HG02938 (cell line): ENCODE measurements around the gene TPD52L1.
"Not testable (repeated sequence)": the region's sequence is repeated elsewhere in the genome, so short reads cannot be mapped to it uniquely, and the experiment has no call there.

ENCODE experiments used
- ATAC-seq: cut with Tn5 transposase; IDR thresholded peaks from one replicate; pipeline ENCODE4 v1.9.1; 2021; ENCODE audit warnings: mild to moderate bottlenecking, moderate library complexity; ENCODE audit not compliant: unreplicated experiment

Gene TPD52L1

DNA sequence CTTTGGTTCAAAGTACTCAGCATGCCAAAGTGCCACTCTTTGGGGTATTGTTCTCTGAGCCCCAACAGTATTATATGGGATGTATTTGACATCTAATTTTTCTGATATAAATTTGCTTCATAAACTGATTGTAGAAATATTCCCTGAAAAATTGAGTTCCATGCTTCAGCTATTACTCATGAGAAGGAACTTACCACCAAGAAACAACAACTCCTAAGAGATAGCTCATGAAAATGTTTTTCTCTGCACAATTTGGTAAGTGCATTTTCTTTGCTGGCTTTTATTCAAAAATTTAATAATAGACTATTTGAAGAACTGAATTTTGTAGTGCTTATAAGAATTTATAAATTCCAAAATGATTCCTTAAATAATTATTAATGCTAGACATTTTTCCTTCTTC lies 12.8 kb upstream of the TPD52L1 start:
- ATAC-seq, result no peak

DNA sequence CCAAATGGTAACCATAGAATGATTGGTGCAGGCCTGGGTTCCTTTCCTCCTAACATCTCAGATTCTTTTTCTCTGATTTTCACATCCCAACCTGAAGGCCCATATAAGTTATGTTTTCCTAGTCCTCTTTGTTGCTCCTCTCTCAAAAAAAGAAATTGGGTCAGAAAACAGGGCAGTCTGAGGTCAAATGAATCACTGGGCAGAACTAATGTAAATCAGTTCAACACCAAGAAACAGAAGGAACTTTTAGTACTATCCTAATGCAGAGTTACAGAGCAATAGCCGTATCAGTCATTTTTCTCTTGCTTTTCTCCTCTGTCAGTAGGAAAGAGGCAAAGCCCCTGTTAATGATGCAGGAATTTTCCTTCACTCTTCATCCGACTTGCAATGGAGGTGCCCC lies 11.0 kb upstream of the TPD52L1 start:
- ATAC-seq, result no peak

DNA sequence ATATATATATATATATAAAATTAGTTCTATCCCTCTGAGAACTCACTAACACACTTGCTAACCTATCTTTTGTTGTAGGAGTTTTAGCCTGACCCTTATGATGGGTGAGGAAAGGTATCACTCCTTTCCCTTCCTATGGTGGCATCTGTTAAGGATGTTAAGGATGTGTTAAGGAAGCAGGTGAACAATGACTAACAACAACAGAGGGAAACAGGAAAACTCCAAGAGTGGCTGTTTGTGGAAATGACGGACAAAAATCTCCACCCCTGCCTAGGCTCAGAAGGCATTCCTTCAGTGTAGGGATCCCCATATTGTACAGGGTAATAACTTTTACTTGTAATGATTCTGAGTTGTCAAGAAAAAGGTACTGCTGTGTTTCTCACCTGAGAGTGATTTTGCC lies 8.8 kb upstream of the TPD52L1 start:
- no peak for ATAC-seq

DNA sequence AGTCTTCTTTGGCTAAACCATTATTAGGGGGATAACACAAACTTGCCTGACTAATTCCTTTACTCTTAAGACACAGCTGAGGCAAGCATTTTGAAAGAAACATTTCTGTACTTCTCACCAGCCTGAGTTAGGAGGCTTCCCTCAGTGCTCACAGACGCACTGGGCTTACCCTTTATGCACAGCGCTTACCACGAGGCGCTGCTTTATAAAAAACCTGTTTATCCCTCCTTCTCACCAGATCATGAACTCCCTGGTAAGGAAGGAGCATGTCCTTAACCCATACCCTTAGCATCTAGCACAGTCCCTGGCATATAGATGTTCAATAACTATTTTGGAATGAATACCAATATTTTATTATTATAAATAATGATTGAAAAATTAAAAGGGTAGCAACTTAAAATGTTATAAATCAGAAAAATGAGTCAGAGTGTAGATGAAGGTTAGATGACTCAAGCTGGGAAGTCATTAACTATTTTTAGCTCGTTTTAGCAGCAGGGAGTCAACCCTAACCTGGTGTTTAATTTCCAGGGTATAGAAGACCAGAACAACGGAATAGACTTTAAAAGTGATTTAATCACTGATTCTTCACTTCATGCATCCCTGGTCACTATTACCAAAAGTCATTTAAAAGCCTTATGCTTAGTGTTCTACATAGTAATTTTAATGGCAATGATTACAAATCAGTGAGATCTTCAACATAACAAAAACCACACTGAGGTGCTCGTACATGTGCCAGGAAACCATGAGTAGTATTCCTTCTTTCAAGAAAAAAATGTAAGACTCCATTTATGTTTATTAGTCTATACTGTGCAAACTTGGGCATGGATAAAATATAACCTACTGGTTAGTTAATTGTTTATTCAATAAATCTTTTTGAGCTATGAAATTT lies 4.1 kb upstream of the TPD52L1 start:
- ATAC-seq, result no peak

DNA sequence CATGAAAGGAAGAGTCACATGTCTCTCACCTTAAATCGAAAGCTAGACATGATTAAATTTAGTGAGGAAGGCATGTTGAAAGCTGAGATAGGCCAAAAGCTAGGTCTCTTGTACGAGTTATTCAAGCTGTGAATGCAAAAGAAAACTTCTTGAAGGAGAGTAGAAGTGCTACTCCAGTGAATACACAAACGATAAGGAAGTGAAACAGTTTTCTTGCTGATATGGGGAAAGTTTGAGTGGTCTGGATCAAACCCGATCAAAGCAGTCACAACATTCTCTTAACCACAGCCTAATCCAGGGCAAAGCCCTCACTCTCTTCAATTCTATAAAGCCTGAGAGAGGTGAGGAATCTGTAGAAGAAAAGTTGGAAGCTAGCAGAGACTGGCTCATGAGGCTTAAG lies 1.9 kb upstream of the TPD52L1 start:
- ATAC-seq, result no peak

DNA sequence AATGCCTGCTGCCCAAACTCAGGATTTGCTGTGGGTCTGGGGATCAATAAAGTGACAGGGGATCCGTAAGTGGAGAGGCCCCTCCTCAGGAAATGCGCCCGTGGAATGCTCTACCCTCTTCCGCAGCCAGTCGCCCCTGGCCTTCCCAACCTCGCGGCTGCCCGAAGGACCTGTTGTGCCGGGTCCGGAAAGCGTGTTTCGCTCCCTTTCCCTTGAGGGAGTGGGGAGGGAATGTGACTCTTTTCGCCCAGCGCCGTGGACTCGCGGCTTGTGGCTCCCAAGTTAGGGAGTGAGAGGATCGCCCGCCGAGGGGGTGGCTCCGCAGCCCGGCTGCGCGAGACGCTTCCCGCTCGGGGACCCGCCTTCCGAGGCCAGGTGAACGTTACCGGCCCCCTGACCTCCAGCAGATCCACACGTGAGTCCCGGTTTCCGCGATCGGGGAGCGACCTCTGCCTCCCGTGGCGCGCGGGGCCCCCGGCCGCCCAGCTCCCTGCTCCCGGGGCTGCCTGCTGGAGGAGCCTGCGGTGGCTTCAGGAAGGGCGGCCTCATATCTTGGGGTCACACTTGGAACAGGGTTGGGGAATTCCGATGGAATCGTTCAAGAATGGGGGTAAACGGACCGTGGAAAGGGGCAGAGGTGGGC lies 666 bp downstream of the TPD52L1 start:
- no peak for ATAC-seq

DNA sequence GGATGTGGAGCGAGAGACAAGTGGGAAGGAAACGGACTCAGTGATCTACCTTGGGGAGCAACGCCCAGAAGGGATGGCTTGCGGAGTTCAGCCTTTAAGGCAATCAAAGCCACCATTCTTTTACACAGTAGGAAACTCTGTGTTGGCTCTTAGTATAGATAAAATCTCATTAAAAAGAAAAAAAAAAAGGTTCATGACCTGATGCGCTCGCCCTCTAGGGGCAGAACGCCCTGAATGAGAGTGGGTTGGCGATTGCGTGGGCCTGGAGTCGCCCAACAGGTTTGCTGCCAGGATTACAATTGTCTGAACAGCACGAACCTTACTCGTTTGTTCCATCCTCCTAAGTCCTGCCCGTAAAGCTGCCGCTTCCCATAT lies 1.2 kb downstream of the TPD52L1 start:
- no peak for ATAC-seq

DNA sequence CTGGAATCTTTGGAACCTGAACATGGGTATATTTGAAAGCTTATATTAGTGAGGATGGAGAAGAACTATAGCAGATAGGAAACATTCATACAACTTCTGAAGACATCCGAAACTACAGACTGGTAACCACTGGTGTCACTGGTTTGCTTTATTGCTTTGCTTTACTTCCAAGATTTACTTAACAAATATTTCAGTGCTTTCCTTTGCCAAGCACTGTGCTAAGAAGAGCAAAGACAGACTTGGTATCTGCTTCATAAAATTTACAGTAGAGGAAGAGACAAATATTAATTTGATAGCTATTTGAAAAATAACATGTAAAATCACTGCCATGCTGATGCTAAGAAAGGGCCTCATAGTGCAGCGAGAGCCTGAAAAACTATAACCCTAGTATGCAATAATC lies 1.8 kb downstream of the TPD52L1 start:
- no peak for ATAC-seq

DNA sequence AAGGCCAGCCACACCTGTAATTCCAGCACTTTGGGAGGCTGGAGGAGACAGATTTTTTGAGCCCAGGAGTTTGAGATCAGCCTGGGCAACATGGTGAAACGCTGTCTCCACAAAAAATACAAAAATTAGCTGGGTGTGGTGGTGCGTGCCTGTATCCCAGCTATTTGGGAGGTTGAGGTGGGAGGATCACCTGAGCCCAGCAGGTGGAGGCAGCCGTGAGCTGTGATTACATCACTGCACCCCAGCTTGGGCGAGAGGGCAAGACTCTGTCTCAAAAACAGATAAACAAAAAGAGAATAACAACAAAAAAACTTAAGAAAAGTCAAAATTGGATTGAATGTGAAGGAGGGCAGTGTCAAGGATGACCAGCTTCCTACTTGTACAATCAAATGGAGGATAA lies 2.9 kb downstream of the TPD52L1 start:
- ATAC-seq, result no peak

DNA sequence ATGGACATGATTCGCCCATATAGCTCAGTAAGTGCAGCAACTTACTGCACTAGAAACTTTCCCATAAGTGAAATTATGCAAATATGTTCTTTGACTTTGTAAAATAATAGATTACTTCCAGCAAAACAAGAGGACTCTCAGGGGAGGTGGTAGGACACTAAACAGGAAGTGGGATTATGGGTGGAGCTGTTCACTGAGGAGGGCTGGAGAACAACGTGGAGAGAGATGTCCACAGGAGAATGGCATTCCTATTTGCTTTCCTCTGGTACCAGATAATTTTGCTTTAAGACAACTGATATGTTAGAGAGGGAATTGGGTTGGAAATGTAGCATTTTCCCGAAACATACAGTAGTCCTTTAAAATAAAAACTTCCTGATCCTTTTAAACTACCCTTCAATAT lies 3.7 kb downstream of the TPD52L1 start:
- ATAC-seq, result no peak

DNA sequence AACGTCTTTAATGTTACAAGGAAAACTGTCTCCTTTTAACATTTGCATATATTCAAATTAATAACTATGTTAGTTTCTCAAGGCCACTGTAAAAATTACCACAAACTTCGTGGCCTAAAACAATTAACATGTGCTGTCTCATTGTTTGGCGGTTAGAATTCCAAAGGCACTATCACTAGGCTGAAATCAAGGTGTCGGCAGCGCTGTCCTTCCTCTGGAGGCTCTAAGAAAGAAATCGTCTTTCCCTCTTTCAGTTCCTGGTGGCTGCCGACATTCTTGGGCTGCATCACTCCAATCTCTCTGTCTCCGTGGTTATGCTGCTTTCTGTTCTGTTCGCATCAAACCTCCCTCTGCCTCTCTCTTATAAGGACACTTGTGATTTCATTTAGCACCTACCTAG lies 4.2 kb downstream of the TPD52L1 start:
- no peak for ATAC-seq

DNA sequence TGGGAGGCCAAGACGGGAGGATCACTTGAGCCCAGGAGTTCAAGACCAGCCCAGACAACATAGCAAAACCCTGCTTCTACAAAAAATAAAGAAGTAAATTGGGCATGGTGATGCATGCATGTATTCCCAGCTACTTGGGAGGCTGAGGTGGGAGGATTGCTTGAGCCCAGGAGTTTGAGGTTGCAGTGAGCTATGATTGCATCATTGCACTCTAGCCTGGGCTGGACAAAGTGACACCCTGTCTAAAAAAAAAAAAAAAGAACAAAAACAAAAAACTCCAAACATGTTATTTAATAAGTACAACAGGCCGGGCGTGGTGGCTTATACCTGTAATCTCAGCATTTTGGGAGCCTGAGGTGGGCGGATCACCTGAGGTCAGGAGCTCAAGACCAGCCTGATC lies 9.8 kb downstream of the TPD52L1 start:
- not testable (repeated sequence) for ATAC-seq

DNA sequence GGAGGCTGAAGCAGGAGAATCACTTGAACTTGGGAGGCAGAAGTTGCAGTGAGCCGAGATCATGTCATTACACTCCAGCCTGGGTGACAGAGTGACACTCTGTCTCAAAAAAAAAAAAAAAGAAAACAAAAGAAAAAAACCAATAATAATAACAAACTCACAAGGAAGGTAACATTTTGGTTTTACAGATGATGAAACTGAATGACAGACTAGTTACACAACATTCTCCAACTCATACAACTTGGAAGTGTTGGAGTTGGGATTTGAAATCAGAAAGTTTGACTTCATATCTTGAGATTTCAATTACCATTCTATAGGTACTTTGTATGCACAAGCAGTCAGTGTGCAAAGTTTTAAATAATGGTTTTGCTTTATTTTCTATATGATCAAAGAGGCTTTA lies 10.2 kb downstream of the TPD52L1 start:
- ATAC-seq, result no peak

DNA sequence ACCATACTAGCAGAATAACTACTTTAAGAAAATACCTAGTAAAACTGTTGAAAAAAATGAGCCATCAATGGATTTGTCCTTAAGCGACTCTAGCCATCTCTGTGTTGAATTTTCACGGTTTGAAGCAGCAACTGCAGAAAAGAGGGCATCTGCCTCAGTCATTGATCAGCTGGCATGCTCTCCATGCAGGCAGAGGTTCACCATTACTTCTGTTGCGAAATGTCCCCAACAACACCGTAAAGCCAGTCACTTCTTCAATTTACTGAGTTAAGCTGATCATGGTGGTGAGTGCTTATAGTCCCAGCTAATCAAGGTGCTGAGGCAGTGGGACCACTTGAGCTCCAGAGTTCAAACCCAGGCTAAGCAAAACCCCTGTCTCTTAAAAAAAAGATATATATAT lies 11.1 kb downstream of the TPD52L1 start:
- no peak for ATAC-seq

DNA sequence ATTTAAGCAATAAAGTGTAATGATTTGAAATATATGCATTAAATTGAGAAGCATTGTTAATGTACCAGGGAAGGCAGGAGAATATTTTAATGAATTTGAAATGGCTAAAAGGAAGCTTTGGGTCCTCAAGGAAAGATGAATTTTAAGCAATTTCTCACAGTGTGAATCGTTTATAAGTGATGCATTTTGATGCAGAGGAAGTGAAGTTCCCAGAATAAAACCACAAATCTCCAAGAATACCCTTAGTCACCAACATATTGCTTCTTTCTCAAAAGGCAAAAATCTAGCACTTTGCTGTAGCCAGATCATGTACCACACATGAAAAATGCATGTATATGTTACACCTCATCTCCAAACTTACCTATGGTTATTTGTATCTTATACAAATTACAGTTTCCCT lies 11.7 kb downstream of the TPD52L1 start:
- ATAC-seq, result no peak

DNA sequence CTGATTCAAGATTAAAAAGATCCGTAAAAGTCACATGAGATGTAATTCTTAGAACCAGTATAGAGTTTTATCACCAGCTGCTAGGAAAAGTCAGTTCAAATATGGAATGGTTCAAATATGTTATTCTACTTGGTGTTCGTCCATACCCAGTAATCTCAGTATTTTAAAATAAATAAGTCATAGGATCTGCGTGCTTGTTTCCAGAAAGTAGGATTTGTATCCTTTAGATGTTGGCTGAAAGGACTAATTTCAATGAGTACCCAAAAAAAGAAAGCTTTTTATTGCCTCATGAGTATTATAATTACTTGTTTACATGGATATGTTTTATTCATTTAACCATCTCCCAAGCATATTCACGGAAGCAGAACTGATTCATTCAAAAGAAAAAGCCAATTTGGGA lies 12.2 kb downstream of the TPD52L1 start:
- ATAC-seq, result no peak

DNA sequence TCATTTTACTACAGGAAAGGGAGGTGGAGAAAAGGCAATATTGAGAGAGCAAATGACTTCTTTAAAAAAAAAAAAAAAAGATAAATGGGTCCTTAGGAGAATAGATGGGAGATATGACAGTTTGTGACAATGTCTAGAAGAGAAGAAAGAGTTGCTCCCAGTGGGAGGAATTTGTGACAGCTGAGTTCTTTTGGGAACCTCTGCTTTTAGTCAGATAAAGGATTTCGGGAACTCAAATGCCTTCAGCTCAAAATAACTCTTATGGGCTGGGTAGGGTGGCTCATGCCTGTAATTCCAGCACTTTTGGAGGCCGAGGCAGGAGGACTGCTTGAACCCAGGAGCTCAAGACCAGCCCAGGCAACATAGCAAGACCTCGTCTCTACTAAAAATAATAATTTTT lies 13.1 kb downstream of the TPD52L1 start:
- no peak for ATAC-seq

DNA sequence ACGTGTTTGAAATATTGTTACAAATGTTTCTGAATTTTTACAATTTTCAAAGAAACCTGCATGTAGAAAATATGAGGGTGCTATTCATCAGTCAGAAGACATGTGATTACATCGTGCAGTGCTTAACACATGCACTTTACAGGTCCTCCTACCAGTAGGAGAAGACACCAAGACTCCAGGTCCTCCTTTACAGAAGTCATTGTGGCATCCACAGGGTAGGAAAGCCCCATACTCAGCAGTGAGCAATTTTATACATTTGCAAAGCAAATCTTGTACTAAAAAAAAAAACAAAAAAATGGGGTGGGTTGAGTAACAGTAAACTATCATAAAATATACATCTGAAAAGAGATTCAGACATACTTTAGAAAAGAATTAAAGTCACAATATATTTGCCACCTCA lies 14.0 kb downstream of the TPD52L1 start:
- no peak for ATAC-seq

DNA sequence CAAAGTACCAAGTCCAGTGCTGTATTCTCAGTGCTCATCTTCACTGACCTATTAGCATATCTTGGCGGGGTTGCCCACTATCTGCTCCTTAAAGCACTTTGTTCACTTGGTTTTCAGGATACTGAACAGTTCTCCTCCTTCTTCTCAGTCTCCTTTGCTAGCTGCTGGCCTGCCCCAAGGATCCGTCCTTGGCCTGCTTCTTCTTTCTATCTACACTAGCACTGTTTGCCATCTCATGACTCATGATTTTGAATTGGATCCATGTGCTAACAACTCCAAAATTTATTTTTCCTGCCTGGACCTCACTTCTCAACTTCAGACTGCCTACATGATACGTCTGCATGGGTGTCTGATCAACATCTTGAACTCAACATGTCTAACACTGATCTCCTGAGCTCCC lies 15.5 kb downstream of the TPD52L1 start:
- ATAC-seq, result no peak

DNA sequence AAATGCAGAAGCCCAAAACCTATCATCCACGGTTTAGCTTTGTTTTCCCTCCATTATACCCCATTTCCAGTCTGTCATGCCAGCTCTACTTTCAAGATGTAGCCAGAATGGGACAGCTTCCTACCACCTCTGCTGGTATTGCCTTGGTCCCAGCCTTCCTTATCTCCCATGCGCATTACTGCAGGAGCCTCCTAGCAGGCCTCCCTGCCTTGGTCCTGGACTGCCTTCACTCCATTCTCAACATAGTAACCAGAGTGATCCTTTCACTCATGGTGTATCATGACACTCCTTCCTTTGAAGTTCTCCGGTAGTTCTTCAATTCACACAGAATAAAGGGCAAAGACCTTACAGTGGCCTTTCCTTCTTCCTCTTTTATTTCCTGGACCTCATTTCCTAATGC lies 15.9 kb downstream of the TPD52L1 start:
- no peak for ATAC-seq

DNA sequence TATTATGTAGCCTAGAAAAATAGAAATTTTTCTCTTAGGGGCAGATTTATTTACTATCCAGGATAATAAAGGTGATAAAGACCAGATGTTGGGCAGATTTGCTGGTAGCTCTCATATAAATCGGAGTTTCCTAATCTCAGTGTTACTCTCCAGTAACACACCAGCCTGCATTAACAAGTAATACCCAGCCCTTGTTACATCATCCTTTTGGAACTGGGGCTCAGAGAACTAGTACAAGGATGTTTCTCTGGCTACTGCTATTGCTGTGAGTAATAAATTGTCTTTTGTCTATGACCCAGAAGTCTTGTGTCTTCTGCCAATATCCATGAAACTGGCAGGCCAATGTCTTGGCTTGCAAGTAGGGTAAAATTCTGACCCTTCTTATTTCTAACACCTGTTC lies 16.8 kb downstream of the TPD52L1 start:
- ATAC-seq, result no peak

DNA sequence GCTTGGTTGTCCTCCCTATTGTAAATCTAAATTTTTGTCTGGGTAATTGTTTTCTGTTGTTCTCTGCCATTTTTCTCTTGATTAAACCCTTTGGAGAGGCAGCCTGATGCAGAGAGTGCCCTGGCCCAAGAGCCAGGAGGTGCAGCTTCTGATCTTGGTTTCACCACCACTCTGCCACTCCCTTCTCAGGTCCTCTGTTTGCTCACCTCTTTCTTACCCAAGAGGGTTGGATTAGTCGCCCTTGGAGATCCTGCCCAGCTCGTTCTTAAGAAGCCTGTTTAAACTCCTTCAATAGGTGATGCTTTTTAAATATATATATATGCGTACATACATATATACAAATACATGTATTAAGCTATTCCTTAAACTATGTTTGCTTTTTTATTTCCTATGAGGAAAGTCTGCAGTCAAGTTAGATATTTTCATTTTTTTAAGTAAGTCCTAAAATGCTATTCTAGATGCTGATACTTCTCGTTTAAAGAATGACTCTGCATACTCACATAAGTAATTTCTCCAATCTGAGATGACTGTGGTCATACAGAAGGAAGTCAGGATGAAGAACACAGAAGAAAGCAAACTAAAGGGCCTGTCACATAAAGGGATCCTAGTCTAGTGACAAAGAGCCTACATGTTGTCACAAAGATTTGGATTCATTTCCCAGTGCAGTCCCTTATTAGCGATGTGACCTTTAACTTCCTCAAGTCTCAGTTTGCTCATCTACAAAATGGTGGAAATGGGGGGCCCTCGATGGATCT lies 19.9 kb downstream of the TPD52L1 start:
- no peak for ATAC-seq
